HuH-7 (cell line): ENCODE measurements around the gene PNPLA7.
A peak's percentile ranks its signal among the peaks of the same experiment; 100 is the strongest.
"Not testable (repeated sequence)": the region's sequence is repeated elsewhere in the genome, so short reads cannot be mapped to it uniquely, and the experiment has no call there.

Source experiments
- DNase-seq: peaks from one replicate; pipeline ENCODE4 v3.0.0; 2011; ENCODE audit warnings: low spot score

The PNPLA7 gene

DNA sequence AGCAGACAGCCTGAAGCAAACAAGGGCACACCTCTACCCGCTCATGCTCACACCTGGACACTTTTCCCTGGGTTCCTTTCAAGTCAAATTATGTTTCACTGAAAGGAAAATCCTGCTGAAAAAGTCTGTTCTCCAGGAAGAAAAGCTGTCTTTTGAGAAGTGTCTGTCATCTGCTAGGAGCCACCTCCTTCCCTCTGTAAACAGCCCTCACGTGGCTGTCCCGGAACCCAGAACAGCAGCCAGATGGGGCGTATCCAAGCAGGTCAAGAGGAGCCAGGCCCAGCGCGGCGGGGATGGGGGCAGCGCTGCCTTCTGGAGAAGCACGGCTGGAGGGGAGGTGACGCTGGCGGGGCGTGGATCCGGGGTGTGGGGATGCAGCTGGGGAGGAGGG, at the start of gene PNPLA7:
Gene PNPLA7 (minus strand): TSS at position 172 of the 391 bp plus-strand sequence. CDS start 205 bp downstream, outside the sequence.
- DNase-seq, result peak; percentile 88

DNA sequence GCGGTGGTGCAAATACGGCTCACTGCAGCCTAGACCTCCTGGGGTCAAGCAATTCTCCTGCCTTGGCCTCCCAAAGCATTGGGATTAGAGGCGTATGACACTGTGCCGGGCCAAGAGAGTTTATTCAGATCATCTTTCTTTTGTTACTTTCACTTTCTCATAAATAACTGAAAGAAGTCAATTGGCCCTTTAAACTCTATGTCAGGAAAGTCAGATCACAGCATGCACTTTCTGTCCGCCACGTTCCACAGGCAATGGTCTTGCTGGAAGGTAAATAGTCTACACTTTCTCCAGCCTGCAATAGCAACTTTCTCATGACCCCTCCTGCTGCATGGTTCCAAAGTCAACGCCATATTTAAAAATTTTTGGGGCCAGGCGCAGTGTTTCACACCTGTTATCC, 48.7 kb upstream of the PNPLA7 start:
- no peak for DNase-seq

DNA sequence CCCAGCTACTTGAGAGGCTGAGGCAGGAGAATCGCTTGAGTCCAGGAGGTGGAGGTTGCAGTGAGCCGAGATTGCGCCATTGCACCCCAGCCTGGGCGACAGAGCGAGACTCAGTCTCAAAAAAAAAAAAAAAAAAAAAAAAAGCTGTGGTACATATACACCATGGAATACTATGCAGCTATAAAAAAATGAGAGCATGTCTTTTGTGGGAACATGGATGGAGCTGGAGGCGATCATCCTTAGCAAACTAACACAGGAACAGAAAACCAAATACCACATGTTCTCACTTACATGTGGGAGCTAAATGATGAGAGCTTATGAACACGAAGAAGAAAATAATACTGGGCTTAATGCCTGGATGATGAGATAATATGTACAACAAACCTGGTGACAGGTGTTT, 46.4 kb upstream of the PNPLA7 start:
- not testable (repeated sequence) for DNase-seq

DNA sequence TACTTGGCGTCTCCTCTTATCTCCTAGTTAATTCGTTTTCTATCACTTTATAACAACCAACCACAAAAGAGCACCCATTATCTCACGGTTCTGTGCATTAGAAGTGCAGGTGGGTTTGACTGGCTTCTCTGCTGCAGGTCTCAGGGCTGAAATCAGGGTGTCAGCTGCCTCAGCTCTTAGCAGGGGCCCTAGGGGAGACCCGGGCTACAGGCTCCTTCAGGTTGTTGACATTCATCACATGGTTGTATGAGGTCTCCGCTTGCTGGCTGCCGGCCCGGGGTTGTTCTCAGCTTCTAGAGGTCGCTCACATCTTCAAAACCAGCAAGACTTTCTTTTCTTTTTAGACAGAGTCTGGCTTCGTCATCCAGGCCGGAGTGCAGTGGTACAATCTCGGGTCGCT, 43.0 kb upstream of the PNPLA7 start:
- DNase-seq, result no peak

DNA sequence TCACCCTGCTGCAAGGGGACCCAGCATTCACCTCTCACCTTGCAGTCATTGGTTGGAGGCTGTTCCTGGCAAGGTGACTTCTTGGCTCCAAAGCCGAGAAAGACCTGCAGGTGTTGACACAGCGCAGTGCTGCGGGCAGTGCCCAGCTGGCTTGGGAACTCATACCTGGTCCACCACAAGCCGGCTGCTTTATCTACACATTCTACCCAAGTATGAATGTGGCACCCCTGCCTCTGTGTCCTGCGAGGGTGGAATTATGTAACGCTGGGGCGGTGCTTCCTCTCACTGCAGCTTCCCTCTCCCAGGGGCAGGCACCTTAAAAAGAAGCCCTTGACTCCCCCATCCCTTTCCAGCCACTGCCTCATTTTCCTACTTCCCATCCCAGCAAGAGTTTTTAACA, 42.6 kb upstream of the PNPLA7 start:
- no peak for DNase-seq

DNA sequence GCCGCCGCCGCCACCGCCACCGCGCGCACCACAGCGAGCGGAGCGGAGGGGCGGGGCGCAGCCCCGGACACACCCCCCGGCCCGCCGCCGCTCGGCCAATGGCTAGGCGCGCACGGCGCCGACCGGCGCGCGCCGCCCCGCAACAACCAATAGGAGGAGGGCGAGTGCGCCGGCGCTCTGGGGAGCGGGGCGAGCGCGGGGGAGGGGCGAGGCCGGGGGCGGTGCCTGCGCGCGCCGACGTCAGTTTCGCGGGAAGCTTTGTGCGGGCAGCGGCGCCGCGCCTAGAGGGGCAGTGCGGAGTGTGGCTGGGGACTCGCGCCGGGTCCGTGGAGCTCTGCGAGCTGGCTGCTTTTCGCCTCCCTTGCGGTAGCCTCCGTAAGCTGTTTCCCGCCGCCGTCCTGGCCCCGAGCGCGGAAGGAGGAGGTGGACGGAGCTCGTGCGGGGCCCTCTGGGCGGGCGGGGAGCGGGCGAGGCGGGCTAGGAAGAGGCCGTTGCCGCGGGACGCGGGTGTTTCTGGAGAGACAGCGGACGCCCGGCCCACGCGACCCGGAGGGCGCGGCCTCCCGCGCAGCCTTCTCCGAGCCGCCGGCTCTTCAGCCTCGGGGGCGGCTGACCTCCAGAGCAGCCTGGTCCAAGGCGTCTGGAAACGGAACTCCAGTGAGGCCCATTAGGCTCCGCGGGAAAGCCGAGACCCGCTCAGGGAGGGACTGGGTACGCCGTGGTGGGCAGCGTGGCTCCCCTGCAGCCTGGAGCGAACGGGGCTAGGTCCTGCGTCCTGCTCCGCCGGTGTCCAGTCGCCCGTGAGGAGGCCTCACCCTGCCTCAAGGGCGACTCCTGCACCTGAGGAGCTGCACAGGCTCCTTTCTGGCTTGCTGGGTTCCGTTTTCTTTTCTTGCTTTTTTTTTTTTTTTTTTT, 40.5 kb upstream of the PNPLA7 start, which contains the start of gene ZMYND19:
Gene ZMYND19 (minus strand): TSS at position 44 of the 915 bp plus-strand sequence. CDS start 249 bp downstream, outside the sequence.
- DNase-seq, result peak; percentile 99

DNA sequence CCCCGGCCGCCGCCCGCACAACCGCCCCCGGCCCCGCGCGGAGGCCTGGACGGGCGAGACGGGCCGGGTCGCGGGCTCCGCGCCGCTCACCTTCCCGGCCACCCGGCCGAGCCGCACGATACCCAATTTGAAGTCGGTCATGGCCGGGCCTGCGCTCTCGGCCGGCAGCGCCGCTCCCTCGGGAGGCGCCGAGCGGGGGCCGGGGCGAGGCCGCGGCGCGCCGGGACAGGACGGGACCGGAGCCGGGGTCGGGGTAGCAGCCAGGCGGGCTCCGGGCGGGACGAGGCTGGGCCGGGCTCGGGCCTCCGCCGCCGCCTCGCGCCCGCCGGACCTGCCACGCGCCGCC, 39.9 kb upstream of the PNPLA7 start:
- no peak for DNase-seq

DNA sequence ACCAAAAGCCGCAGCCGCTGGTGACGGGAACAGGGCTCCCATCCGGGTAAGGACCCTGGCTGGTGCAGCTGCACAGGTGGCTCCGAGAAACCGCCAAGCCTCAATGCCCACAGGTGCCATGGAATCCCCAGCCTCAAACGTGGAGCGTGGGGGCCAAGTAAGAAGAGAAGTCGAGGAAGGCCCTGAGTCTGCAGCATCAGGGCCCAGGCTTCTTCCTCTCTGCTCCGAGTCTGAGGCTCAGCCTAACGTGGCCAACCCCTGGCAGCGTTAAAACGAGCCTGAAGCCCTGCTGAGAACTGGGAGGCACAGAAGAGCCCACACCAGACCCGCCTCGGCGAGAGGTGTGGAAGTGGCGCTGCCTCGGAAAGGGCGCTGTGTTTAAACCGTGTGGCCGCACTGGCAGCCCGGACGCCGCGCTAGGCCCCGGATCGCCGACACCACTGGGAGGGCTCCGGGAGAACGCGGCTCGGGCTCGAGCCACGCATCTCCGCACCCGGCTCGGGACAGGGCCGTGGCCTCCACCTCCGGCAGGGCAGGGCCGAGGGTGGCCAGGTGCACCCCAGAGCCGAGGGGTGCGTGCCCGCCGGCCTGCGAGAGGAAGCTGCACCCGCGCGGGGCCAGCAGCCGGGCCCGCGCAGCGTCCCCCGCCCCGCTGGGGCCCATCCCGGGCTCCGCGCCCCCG, 39.4 kb upstream of the PNPLA7 start:
- no peak for DNase-seq

DNA sequence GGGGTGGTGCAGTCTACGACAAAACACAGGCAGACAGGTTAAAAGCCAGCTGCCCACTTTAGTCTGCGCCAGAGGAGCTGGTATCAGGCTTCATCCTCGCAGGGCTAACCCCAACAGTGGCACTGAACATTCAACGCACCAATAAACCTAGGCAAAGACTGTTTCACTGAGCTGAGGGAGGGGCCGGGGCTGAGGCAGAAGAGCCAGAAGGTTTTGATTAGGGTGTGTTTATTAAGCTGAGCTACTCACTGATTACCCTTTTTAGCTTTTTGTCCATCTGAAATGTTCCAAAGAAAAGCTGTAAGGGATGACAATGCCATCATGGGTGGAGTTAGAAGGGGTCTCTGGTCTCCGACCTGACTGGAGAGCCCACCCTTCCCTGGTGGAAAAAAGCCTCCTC, 38.7 kb upstream of the PNPLA7 start:
- DNase-seq, result no peak

DNA sequence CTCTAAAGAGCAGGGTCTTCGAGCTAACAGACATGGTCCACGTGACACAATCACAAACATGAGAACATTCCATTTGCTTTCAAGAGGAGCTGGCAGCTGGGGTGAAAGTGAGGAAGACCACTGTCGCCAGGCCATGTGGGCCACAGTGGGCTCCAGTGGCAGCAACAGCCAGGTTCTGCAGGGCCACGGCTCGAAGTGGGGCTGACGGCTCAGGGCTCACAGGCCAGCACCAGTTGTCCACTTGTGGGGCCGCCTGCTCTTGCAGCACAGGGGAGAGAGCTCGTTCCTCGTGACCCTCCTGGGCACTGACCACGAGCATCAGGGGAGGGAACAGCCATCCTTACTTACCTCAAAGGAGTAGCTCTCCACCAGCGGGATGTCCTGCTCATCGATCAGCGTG, 38.1 kb upstream of the PNPLA7 start:
- DNase-seq, result no peak

DNA sequence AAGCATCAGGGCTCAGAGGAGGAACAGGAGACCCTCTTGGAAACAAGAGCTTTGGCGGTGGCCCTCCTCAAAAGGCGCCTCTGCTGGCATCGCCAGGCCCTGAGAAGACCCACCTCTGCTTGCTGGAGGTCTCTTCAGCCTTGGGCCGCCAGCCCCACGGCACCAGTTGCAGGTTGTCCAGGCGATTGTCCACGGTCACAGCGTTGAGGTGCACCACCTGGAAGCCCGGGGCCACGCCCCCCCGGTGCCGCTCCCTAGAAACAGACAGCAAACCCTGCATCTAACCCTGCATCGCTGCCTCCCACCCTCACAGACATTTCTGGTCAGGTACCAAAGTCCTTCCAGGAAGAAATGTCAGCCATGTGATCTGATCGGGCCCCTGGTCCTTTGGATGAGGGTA, 36.7 kb upstream of the PNPLA7 start:
- no peak for DNase-seq

DNA sequence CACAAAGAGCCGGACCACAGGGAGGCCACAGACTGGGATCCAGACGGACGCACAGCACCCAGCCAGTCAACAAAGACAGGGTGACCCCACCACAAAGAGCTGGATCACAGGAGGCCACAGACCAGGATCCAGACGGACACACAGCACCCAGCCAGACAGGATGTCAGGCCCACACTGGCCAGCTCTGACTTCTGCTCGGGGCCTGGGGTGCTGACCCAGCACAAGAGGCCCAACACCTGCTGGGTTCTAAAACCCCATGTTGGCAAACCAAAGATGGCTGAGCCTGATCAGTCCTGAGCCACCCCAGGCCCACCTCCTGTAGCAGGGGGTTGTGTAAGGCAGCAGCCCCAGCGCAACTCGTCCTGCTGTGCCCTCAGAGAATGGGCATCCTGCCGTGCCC, 33.8 kb upstream of the PNPLA7 start:
- DNase-seq, result no peak

DNA sequence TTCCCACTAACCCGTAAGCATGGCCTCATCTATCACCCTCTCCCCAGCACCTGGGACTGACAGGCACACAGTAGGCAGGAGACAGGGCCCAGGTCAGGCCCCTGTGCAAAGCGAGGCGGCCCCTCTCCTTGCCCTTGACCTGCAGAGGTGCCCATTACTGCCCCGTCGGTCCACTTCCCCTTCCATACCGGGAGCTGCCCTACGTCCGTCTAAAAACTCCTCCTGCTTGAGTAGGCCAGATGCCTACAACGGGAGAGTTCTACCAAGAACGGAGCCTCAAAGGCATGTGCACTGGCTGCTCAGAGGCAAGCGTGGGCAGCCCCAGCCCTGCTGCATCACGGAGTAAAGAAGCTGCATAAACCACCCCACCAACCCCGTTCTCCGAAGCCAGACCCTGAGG, 33.1 kb upstream of the PNPLA7 start:
- no peak for DNase-seq

DNA sequence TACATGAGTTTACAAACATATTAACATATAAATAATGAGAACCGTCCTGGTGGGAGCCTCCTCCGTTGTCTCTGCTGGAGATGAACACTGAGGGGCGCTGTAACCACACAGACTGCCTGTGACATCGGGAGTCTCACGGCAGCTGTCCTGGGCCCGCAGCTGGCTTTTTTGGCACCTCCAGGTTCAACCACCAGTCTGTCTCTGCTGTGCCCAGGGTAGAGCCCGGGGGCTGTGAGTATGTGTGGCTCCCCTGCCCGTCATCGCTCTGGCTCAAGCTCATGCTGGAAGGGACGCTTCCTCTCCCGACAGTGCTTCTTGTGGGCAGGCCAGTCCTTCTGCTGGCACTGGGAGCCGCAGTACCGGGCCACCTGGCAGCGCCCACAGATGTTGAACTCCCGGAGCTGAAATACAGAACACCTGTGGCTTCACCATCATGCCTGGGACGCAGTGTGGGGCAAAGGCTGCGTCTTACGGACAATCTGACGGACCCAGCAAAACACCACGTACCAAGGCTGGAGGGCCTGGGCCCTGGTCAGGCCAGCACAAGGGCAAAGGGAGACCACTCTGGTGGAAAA, 32.2 kb upstream of the PNPLA7 start:
- peak; percentile 67 for DNase-seq

DNA sequence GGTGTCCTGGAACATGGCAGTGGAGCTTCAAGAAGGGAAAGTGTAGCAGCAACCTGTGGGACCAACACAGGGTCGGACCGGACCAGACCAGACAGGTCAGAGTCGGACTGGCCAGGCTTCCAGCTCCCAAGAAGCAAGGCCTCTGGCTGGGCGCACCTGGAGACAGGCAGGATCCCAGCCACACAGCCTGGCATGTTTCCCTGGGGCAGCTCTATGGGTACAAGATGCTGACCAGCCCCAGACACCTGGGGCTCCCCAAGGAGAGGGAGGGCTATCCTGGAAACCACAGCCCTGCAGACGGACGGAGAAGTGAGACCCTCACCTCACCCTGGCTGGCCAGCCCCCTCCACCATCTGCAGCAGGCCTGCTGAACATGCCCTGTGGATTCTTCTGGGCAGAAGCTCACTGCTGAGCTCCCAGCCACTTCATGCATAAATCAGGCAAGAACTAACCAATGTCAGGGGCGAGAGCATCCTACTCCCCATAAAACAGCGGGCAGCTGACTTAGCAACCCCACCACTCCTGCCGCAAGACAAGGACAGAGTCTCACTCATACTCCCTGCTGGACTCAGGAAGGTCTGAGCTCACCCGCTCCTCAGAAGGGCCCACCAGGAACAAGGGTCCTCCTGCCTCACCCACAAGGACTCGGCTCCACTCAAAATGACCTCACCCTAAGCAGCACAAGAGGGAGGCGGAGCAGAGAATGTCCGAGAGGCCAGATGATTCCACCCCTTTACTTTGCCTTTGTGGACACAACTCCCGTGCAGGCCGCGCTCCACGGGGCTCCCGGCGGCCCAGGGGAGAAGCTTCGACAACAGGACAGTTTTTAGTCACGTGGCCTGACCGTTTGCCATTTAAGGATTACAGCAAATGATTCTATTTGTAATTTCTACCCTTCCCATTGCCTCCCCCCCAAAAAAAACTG, 31.4 kb upstream of the PNPLA7 start:
- no peak for DNase-seq

DNA sequence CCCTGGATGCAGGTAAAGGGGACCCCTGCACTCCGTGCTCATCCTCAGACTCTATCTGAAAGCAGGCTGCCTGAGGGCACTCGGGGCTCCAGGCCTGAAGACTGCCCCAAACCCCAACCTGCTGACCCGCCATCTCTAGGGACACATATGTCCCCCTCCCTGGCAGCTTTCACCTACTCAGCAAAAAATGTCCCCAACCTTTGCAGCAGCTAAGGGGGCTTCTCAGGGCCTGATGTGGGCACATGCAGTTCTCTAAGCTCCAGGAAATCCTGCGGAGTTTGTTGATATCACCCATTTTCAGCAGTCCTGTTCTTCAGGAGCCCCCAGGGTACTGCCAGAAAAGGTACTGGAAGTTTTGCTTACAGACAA, 30.7 kb upstream of the PNPLA7 start:
- DNase-seq, result no peak

DNA sequence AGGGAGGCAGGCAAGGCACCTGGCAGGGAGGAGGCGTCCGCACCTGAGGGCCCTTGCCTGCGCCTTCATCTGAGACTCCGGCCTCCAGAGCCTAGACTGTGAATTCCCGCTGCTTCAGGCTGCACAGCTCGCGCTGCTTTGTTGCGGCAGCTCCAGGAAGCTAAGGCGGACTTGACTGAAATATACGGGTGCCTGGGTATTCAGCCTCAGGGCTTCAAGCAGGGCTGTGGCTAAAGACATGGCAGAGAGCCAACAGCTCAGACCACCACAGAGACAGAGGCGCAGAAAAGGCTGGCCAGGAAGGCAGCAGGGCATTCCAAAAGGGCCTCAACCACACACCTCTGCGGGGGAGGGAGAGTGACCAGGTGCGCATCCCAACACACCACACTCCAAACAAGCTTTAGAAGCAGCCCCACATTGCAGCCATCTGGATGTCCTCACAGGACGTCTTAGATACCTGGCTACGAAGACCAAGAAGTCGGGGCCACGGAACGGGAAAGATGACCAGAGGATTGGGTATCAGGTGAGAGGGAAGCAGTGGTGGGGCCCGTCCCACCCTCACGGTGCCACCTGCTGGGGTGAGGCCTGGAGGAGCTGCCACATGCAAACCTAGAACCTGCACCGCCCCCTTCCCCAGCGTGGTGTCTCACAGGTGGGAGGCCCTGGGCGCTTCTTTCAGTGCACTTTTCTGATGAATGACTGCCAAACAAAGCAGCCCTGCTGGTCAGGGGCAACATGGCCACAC, 30.2 kb upstream of the PNPLA7 start:
- DNase-seq, result no peak

DNA sequence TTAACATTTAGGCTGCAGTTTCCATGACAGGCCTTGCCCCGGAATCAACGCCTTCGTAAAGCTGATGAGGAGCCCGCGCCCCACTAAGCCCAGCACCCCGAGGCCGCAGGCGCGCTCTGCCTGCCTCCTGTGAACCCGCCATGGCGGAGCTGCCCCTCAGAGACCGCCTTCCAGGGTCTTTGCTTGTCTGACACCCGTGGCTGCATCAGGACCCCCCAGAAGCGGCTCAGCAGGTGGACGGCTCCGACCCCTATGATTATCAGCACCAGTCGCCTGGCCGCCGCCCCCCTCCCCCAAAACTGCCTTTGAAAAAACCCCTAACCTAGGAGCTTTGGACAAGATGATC, 29.0 kb upstream of the PNPLA7 start:
- peak; percentile 30 for DNase-seq

DNA sequence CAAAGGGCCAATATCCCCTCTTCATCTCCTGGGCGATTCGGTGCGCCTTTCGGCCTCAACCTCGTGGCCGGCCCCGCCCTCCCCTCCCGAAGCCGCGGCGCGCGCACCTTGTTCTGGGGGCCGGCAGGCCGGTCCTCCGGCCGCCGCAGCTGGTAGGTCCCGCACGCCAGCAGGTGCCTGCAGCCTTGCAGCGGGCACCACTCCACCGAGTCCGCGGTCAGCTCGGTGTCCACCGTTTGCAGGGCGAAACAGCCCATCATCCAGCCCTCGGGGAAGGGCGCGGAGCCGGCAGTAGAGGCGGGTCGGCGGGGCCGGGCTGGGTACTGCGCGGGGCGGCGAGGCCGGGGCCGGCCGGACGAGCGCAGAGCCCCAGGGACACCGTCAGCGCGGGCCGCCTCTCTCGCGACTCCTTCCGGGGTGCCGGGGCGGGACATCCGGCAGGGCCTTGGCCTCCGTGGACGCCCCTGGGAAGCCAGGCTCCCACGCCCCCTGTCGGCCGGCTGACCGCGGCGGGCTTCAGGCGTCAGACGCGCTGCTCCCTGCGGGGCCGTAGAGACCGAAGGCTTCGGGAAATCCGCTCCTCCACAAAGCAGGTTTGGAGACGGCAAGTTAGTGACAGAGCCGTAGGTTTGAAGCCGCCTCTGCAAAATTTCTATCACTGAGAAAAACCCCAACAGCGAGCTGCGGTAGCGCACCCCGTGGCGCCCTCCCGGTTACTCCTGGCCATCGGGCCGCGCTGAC, 28.5 kb upstream of the PNPLA7 start, which contains the start of gene DPH7:
Gene DPH7 (minus strand): TSS at position 408 of the 741 bp plus-strand sequence. CDS start 148 bp downstream, at position 260.
- DNase-seq, result peak; percentile 97

DNA sequence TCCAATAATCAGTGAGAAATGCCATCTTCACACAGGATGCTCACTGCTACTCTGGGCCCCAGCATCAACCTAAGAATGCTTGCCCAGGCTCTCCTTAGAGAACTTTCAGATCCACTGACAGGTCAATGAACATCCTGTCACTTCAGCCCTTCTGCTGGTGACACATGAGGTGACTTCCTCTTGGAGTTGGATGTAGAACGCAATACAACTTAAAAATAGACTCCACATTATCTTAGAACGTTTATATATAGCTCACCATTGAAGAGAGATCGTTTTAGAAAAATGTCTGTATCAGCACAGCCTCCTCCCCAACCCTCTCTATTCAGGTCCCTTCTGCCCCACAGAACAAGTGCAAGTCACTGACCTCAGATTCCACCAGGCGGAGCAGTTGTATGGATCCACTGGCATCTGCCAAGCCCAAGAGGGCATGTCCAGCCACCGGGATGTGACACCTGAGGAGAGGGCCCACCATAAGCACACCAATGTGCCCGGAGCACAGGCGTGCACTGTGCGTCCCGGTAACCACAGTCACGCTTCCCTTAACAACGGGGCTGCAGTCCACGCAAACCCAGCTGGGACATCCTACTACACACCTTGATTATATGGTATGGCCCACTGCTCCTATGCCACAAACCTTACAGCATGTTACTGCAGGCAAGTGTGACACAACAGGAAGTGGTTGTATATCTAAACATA, 25.7 kb upstream of the PNPLA7 start:
- no peak for DNase-seq
